Right lobe of liver (tissue), 4 donors: ENCODE measurements around the gene PTCHD1.

Experiments used
- POLR2A ChIP-seq: fragments of 450-650 bp; IDR thresholded peaks from one replicate; pipeline ENCODE4 v1.6.1; 2017; ENCODE audit warnings: antibody characterized with exemption, mild to moderate bottlenecking
- TF ChIP-seq, protein P1 (sequence below), 4 donors: fragments of 200-600 bp in 3 of 4; fragments of 450-650 bp in 1 of 4; IDR thresholded peaks; one replicate each; pipeline versions ENCODE4 v1.5.1 to v1.8.0; 2016 to 2022; ENCODE audit warnings: antibody characterized with exemption in 4 of 4, mild to moderate bottlenecking in 2 of 4
- donor health status: DM: no; HTN: no; CAD: no.
- donor health status: DM: no; HTN: no; CAD: no.
- donor health status: DM: no; HTN: yes; CAD: no.

DNA sequence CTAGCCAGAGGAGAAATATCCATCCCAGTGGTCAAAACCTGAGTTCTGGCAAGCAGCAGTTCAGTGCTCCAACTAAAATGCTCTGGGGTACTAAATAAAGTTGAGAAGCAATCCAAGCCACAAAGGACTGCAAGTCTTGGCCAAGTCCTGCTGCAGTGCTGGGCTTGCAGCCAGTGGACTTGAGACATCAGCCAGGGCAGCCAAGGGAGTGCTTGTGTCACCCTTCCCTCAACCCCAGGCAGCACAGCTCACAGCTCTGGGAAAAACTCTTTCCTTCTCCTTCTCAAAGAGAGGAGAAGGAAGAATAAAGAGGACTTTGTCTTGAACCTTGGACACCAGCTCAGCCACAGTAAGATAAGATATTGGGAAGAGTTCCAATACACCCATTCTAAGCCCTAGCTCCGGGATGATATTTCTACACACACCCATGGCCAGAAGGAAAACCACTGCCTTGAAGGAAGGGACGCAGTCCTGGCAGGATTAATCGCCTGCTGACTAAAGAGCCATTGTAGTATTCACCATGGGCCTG, 99.8 kb downstream of the PTCHD1 start:
- TF ChIP-seq, protein P1, sequence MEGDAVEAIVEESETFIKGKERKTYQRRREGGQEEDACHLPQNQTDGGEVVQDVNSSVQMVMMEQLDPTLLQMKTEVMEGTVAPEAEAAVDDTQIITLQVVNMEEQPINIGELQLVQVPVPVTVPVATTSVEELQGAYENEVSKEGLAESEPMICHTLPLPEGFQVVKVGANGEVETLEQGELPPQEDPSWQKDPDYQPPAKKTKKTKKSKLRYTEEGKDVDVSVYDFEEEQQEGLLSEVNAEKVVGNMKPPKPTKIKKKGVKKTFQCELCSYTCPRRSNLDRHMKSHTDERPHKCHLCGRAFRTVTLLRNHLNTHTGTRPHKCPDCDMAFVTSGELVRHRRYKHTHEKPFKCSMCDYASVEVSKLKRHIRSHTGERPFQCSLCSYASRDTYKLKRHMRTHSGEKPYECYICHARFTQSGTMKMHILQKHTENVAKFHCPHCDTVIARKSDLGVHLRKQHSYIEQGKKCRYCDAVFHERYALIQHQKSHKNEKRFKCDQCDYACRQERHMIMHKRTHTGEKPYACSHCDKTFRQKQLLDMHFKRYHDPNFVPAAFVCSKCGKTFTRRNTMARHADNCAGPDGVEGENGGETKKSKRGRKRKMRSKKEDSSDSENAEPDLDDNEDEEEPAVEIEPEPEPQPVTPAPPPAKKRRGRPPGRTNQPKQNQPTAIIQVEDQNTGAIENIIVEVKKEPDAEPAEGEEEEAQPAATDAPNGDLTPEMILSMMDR (IDR thresholded peaks at IDR 0.05): no peak
- no peak for TF ChIP-seq POLR2A
